NCI-H82 (cell line): ENCODE data around the gene IRF1.
"Not testable (repeated sequence)": the region's sequence is repeated elsewhere in the genome, so short reads cannot be mapped to it uniquely, and the experiment has no call there.

Source experiments
- DNase-seq: peaks from one replicate; lab custom pipeline; 2025; lab: John Stamatoyannopoulos, UW

IRF1 gene

DNA sequence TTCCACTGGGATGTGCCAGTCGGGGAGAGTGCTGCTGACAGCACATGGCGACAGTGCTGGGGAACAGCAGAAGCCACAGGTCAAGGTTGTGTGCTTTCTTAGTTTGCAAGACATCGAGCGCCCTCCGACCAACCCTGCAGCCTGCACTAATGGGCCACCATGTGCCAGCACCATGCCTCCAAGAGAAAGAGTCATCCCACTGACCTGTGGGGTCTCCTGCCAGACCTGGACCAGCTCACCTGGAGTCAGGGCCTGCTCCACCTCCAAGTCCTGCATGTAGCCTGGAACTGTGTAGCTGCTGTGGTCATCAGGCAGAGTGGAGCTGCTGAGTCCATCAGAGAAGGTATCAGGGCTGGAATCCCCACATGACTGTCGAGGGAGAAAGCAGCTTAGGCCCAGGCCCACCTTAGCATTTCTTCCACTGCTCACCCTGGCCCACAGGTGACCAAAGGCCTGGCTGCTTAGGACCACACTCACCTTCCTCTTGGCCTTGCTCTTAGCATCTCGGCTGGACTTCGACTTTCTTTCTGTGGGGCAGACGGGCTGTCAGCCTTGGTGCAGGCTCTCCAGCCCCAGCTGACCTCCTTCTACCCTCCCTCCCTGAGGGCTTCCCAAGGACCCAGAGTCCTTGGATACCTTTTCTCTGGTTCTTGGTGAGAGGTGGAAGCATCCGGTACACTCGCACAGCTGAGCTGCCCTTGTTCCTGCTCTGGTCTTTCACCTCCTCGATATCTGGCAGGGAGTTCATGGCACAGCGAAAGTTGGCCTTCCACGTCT, 4.1 kb downstream of the IRF1 start:
- no peak for DNase-seq

DNA sequence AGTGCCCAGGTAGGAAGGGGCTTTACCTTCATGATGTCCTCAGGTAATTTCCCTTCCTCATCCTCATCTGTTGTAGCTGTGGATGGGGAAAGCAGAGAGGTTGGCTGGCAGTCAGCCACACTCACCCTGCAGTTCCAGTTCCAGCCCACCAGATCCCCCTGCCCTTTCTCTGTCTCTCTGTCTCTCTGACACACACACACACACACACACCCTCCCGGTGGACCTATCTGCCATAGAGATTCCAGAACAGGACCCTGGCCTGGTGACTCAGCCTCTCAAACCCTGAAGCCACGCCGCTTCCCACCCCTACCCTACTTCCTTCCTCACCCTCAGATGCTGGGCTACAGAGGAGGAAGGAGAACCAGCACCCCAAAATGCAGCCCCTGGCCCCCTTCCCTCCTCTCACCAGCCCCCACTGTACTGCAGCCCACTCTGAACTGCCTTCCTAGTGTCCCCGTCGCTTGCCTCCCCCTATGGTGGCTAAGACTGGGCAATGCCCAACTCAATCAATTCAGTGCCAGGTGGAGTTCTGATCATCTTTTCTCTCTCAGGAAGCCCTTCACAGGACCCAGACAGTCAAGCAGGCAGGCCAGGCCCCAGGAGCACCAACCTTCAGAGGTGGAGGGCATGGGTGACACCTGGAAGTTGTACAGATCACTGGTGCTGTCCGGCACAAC, 4.8 kb downstream of the IRF1 start:
- no peak for DNase-seq

DNA sequence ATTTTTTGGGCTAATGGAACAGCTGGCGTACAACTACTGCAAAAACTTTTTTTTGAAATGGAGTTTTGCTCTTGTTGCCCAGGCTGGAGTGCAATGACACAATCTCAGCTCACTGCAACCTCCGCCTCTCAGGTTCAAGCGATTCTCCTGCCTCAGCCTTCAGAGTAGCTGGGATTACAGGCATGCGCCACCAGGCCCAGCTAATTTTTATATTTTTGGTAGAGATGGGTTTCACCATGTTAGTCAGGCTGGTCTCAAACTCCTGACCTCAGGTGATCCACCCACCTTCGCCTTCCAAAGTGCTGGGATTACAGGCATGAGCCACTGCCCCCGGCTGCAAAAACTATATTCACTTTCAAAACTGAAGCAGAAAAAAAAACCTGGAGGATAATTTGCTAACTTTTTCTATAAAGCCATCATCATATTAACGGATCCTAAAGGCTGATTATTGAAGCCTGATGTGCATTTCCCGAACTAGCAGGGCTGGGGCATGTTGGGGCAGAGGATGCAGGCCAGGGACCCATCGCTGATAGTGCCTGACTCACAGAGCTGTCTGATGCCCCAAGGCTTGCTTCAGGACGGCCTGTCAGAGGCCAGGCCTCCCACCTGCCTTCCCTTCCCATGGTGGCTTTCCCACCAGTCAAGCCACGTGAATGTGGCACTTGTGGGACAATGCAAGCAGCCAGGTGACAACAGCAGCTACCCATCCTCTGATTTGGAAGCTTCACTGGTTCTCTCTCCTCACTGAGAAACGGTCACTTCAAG, 5.5 kb downstream of the IRF1 start:
- not testable (repeated sequence) for DNase-seq

DNA sequence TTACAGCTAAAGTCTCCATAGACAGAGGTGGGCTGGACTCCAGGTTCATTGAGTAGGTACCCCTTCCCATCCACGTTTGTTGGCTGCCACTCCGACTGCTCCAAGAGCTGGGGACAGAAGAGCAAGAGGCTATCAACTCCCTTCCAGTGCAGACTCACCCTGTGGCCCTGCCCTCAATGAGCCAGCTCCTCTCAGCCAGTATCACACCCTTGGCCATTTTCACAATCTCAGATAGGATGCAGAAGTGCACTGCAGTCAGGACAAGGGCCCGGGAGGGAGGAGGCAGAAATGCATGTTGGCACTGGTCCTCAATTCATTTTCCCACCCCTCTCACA, 6.2 kb downstream of the IRF1 start:
- no peak for DNase-seq

DNA sequence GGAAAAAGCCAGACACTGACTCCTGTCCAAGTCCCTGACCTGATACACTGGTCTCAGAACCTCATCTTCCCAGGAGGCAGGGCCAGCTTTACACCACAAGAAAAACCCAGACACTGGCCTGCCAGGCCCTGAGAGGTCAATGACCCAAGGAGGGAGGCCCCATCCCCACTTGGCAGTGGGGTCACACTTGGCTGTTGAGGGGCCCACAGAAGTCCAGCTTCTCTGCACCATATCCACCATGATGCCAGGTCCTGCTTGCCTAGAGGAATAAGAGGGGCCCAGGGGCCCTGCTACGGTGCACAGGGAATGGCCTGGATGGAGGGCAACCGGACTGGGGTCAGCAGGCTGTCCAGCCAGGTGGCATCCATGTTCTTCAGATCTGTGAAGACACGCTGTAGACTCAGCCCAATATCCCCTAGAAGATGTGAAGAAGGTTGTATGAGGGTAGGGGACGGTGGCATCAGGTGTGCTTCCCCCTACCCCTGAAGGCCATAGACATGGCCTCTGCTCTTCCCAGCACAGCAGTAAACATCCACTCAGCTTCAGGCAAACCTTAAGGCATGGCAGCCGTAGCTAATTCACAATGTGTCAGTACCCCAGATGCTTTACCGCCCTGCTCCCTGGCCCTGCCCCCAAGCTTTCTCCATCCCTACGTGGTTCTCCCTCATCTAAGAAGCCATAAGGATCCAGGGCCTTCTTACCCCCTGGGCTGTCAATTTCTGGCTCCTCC, 6.7 kb downstream of the IRF1 start:
- no peak for DNase-seq

DNA sequence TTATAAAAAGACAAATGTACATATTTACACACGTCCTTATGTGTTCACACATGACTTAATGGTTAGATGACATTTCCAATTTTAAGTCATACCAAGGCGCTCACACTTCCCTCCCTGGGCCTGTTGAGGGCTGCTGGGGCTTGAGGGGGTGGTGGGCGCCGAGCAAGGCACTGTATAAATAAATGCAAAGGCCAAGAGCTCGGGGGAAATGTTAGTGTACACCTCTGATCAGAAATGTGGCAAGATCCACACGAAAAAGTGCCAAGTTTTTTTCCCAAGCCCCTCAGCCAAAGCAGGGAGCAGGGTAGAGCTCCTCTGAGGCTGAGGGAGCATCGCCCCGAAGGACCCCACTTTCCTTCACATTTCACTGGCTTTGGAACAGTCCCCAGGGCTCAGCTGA, 7.5 kb downstream of the IRF1 start:
- DNase-seq, result no peak

DNA sequence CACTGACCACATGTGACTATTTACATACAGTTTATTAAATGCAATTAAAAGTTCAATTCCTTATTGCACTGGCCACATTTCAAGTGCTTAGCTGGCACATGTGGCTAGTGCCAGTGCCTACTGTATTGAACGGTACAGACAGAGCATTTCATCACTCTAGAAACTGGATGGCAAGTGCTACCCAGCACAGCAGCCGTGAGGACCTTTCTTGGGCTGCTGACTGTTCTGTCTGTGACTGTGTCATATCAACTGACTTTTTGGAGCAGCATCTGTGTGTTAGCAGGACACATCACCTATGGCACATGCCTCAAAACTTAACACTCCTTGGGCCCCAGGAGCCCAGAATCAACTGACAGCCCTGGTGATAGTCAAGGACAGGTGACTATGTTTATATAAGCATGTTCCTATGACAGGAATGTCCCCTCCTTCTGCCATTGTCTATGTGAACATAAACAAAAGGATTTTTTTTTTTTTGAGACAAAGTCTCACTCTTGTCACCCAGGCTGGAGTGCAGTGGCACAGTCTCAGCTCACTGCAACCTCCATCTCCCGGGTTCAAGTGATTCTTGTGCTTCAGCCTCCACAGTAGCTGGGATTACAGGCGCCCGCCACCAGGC, 8.9 kb downstream of the IRF1 start:
- no peak for DNase-seq

DNA sequence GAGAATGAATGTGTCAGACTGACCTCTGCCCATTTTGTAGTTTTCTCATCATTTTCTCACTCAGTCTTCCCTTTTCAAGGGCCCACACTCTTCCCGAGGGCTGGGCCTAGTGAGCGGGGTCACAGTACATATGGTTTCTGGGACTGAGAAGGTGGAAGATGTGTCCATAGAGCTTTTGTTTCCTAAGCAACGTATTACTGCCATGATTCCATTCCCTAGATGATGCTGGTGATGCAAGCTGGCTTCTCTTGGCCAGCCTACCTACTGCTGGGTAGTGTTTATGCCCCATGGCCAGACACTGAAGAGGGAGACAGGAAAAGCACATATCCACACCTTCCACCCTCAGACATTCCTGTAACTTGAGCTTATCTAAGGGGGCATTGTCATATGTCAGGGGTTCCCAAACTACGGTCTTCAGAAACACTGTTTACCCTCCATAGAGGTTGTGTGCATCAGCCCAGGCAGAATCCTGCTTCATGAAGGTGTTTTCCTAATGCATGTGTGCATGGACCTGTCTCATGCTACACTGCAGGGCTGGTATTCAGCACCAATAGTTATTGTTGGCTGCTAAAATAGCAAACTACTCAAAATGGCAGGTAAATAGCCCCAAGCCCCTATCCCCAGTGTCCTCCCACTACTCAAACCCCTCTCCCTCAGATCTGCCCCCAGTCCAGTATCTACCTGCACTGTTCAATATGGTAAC, 9.5 kb downstream of the IRF1 start:
- no peak for DNase-seq

DNA sequence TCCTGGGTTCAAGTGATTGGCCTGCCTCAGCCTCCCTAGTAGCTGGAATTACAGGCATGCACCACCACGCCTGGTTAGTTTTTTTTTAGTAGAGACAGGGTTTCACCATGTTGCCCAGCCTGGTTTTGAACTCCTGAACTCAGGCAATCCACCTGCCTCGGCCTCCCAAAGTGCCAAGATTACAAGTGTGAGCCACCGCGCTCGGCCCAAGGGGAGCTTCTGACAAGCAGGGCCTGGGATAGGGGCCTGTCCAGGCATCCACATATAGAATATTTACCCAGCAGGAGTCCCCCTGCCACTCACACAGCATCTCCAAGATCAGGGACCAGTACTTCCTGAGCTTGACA, 10.1 kb downstream of the IRF1 start:
- DNase-seq, result no peak

DNA sequence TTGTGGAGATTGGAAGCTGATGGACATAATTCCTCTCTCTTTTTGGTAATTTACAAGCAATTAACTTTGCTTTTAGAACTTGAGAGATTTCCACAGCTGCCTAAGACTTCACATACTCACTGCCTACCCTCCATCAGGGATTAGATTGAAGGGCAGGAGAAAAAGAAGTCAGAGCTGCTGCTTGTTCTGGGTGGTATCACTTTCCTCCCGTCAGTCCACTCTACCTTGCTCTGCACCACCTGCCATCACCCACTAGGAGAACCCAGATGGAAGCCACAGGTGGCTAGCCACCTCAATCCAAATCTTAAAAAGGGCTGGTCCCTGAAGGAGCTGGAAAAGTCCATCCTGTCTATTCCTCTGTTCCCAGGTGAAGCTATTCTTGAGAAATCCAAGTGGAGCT, 10.5 kb downstream of the IRF1 start:
- no peak for DNase-seq

DNA sequence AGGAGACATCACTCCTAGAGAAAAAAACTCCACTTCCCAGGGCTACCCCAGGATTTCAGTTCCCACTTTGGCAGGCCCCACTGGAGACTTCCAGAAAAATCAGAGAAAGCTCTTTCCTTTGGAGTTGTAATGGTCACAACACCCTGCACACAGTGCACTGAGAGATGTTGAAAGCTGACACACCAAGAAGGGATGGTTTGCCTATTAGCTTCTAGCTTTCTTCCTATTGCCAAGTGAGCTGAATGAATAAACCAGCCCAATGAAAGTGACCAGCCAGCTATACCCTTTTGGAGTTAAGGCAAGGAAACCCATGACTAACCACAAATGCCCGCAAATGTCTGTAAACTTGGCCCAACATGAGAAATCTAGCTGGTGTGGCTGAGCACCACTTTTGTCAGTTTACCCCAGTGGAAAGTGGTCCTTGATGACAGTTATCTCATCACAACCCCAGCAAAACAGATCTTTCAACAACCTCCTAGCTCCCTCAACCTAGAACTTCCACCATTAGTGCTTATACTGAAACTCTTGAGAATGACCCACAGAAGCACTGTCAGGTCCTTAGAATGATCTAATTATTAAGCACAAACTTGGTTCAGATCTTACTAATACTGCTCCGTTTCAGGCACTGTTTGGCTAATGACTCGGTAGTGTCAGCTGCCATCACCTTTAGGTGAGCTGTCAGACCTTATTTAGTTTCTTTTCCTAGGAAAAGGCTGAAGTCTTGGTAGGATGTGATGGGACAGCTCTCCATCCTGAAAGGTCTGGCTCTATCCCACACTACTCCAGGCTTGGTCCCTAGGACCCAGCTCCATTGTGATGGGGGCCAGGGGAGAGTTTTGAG, 11.2 kb downstream of the IRF1 start:
- no peak for DNase-seq

DNA sequence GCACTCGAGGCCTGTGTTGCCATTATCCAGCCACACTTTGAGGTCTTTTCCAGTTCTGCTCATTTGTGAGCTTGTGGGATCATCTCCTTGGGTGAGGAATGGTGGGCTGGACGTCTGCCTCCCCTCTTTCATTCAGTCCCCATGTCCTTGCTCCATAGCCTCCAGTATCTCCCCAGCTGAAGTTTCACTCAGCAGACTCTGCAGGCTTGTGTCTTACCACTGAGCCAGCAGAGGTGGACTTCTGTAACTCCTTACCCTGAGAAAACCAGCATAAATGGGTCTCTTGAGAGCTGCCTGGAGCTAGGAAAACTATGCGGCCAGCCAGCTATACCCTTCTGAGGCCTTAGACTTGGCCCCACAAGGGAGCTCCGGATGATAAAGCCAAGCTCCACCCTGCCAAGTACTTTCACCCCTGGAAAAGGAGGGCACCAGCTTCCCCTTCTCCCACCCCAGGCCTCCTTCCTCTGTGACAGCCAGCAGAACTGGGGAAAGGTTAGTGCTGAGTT, 12.2 kb downstream of the IRF1 start:
- no peak for DNase-seq

DNA sequence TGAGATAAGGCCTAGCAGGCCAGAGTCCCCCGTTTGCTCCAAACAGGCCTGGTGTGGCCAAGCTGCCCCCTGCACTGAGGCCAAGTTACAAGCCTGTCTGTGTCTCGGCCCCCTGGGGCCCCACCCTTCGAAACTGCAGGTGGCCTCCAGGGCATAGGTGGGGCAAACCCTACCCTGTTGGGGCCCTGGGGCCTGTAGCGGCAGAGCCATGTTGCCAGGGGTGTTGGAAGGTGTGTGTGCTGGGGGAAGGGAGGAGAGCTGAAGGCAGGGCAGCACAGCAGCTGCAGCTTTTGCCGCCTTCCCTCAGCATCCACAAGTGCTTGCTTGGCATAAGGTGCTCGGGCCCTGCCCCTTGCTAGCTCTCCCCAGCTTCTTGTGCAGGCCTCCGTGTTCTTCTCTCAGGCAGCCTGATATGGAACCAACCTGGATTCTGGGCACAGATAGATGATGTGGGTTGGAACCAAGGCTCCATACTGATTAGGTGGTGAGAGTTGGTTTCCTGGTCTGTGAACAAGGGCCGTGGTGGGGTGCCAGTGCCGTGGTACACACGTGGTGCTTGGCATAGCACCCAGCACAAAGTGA, 12.7 kb downstream of the IRF1 start:
- no peak for DNase-seq

DNA sequence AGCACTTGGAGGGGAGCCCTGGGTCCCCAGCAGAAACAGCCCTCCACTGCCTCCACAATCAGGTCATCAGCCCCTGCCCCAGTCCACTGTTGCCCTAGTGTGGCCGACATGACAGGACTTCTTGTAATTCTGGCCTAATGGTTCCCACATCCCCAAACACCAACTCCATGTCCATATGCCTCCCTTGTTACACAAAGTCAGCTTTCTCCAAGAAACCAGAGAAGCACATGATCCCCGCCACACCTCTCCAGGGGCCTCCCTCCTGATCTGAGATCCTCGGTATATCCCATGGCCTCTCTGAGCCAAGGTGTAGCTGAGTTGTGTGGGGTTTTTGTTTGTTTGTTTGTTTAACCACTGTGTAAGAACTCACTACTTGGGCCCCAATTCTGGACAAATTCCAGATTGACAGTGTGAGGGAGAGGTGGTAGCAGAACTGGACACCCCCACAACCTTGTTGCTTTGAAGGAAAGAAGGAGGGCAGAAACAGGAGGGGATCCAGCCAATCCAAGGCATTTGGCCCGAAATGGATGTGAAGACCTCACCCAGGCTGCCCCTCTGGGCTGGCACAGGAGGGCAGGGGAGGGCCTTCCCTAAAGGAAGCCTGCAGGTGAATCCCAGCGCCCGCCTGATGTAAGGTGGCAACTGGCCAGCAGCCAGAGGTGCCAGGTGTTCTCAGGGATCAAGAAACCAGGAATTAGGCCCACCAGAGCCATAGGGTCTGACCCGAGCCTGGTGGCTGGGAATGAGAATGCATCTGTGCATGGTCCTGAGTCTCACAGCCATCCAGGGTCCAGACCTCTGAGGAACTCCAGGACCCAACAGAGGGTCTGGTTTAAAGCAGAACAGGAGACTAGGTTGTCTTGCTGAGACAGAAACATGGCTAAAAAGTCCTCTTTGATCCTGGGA, 13.4 kb downstream of the IRF1 start:
- DNase-seq, result no peak

DNA sequence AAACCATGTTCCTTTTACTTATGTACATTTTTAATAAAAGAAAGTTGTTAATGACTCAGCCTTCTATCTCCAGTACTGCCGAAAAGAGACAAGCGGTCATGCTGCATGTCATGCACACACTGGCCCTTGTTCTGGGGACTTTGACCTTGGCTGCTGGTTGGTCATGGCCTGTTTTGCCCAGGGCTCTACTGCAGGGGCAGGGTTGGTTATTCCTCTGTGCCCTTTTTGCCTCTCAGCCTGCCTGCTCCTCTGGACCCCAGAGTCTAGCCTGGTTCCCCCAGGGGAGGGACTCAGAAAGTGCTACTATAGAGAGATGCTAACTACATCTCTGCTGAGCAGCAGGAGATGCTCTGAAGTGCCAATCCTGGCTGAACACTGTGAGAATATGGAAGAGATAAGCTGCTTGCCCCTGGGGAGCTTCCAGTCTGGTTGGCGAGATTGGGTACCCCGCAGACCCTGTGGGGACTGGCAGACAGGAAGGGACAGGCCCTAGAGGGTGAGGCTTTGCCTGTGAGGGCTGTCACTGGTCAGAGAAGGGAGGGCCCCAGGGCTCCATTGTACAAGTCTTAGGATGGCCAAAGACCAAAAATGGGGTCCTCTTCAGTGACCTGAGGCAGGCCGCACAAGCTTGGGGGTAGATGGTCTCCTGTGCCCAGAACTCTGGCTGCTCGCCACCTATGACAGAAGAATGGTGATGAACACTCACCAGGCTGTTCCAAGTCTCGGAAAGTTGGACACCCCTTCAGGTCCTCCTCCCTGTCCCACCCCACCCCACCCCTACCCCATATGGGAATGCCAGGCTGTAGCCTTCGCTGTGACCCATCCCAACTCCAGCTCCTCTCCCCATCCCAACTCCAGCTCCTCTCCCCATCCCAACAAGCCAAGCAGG, 14.3 kb downstream of the IRF1 start:
- DNase-seq, result no peak

DNA sequence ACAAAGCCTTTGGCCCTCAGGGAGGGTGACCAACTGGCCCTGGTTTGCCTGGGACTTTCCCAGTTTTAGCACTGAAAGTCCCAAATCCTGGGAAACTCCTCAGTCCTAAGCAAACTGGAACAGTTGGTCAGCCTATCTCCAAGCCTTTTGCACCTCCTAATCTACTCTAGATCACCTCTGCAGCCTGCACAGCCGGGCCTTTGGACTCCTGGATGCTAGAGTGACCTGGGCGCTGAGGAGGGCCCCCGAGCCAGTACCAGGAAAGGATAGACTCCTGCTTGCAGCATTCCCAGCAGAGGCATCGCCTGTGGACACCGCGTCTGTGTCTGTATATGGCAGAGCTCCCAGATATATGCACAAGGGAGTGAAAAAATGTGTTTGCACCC, 15.1 kb downstream of the IRF1 start:
- no peak for DNase-seq

DNA sequence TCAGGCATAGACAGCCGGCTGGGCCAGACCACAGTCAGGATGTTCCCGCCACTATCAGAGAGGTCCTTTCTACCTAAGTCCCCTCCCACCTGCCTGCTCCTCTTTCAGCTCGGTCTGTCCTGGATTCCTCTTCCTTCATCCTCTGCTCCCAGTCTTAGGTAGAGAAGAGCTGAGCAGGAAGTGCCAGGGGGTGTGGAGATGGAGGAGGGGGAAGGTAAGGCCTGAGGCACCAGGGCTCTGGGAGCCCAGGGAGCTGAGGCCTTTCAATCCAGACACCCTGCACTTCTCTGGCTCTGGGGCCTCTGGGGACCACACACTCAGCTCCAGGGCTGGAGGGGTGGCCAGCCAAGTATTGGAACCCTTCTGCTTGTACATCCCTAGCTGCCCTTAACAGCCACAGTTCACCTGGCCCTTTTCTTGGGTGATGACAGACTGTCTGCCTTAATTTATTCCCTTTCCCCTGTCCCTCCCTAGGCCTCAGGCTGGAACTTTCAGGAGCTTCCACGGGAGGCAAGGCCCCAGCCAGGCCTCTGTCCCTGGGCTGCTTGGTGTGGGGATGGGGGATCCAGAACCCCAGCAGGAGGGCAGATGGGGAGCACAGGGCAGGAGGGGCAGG, 15.6 kb downstream of the IRF1 start:
- peak; percentile 65 for DNase-seq
